IMR-90 (cell line): ENCODE measurements around the gene MED22. TPM values are rescaled to one million over a fixed set of nuclear protein-coding genes. Genes with fewer than 3 reads are reported as not detected.

Experiments used
- CTCF ChIP-seq: conservative IDR thresholded peaks from 2 replicates; pipeline ENCODE4 v1.5.1; 2012; ENCODE audit warnings: mild to moderate bottlenecking, low read depth, low read length, improper control_type of control experiment
- ELK1 ChIP-seq: fragments of 150-350 bp; IDR thresholded peaks from 2 replicates; pipeline ENCODE4 v1.6.1; 2016; ENCODE audit warnings: low read depth, mild to moderate bottlenecking, low read length, moderate library complexity, borderline replicate concordance
- MAFK ChIP-seq: IDR thresholded peaks from 2 replicates; pipeline ENCODE4 v1.6.1; 2012; ENCODE audit warnings: low read depth, low read length, improper control_type of control experiment
- MXI1 ChIP-seq: IDR thresholded peaks from 2 replicates; pipeline ENCODE4 v1.6.1; 2012; ENCODE audit warnings: low read depth, mild to moderate bottlenecking, low read length, moderate library complexity, borderline replicate concordance
- RFX5 ChIP-seq: IDR thresholded peaks from 2 replicates; pipeline ENCODE4 v1.8.0; 2012; ENCODE audit warnings: low read depth, mild to moderate bottlenecking, low read length, moderate library complexity
- polyA plus RNA-seq, 3 experiments: library from polyadenylated mRNA; depleted of rRNA; stranded (reverse); fragments of >200 nt; gene quantifications; 2 replicates each; pipeline ENCODE4 v1.2.3, GENCODE V29; 2012; ENCODE audit warnings: low replicate concordance in 1 of 3
- total RNA-seq: library from RNA; depleted of rRNA; stranded (reverse); fragments of >200 nt; gene quantifications from 2 replicates; pipeline ENCODE4 v1.2.3, GENCODE V29; 2012

The MED22 gene
- total and polyA plus RNA-seq, 2 of the 4 experiments (the other 2 are of a cell fraction) = 7.9 to 28.3 TPM

- TF ChIP-seq CTCF = no peak
- no peak for TF ChIP-seq RFX5
- no peak for TF ChIP-seq MXI1
- TF ChIP-seq ELK1 = no peak
- no peak for TF ChIP-seq MAFK
Observed at GRCh38 chr9:133357656-133358055, 9.7 kb upstream of the MED22 start (continued).
